GM18951 (cell line): ENCODE data around the gene TSC22D3.
"Not testable (repeated sequence)": the region's sequence is repeated elsewhere in the genome, so short reads cannot be mapped to it uniquely, and the experiment has no call there.

Experiments used
- POLR2A ChIP-seq: IDR thresholded peaks from 4 replicates; pipeline ENCODE4 v1.6.1; 2011; ENCODE audit warnings: mild to moderate bottlenecking; ENCODE audit not compliant: insufficient read length, insufficient read depth; ENCODE audit errors: extremely low read depth
- in situ Hi-C: fragments of 300-500 bp; cut with MboI; formaldehyde crosslinking; loops from one replicate; pipeline ENCODE4 v1.12.0; 2022; ENCODE audit warnings: low sequenced_read_pairs, mixed read lengths, inconsistent platforms; ENCODE audit not compliant: unreplicated experiment

TSC22D3 gene

DNA sequence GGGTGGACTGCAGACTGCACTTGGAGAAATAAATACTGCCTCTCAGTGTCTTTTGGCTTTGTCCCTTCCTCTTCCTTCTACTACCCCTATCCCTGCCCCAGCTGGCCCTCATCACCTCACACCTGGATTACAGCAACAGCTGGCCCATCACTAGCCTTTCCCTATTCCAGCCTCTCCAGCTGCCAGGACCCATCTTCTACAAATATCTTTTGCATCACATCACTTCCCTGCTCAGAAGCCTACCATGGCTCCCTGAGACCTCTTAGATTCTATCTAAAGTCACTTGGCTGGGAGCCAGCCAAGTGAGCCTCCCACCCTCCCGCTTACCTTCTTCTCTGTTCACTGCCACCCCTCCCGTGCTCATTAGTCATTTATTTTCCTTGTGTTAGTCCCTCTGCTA, 66.8 kb downstream of the TSC22D3 start:
- no peak for TF ChIP-seq POLR2A
- in situ Hi-C loops: no loop called here

DNA sequence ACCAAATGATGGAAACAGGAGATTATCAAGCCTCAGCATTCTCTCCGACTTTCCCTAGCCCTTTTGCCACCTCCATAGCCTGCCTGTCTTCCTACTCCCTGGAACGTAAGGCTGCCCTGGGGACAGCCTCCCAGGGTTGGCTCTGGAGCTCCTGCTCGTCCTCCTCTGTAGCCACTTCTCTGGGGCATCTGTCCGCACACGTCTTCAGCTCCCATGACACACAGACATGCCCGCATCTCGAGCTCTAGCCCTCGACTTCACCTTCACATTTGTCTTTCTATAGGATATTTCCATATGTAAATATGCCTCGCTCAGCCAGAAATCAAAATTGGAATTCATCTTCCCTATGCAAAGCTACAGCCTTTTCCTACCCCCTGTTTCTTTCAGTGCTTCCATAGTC, 67.7 kb downstream of the TSC22D3 start:
- no peak for TF ChIP-seq POLR2A
- in situ Hi-C loops: no loop called here

DNA sequence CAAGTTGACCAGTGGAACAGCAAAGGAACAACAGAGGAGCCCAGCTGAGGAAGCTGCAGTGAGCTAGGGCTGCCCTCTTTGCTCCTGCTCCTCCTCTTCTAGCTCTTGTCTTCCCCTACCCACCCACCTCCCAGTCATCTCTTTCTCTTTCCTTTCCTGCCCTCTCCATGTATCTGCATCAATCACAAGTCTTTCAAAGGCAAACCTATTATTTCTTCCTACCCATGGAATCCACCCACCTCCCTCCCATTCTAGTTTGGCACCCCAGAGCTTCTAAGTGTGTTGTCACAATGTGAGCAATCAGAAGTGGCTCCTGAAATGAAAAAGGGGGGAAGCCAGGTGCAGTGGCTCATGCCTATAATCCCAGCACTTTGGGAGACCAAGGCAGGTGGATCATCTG, 69.3 kb downstream of the TSC22D3 start:
- in situ Hi-C loops: no loop called here
- TF ChIP-seq POLR2A: no peak

GRCh38 chrX:107704587-107704986, 71.0 kb downstream of the TSC22D3 start:
- TF ChIP-seq POLR2A: no peak

DNA sequence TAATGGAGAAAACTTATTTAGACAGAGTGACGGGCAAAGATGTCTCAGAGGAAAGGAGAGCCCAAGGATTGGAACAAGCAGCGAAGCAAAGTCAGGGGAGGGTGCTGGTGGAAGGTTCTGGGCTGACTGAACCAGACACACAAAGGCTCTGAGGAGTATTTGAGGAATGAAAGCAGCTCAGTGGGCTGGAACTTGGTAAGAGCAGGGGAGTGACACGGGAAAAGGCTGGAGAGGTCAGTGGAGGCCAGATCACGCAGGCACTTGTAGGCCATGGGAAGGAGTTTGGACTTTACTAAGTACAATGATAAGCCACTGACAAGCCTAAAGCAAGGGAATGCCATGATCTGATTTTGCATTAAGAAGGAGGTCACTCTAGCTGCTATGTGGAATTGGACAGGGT, 71.4 kb downstream of the TSC22D3 start:
- in situ Hi-C loops: no loop called here
- TF ChIP-seq POLR2A: no peak

More at GRCh38 chrX:107704587-107704986, 71.0 kb downstream of the TSC22D3 start:
- in situ Hi-C loops: no loop called here

- in situ Hi-C loops: no loop called here
- no peak for TF ChIP-seq POLR2A
These were observed 74.0 kb downstream of the TSC22D3 start for GRCh38 chrX:107701493-107702121.

DNA sequence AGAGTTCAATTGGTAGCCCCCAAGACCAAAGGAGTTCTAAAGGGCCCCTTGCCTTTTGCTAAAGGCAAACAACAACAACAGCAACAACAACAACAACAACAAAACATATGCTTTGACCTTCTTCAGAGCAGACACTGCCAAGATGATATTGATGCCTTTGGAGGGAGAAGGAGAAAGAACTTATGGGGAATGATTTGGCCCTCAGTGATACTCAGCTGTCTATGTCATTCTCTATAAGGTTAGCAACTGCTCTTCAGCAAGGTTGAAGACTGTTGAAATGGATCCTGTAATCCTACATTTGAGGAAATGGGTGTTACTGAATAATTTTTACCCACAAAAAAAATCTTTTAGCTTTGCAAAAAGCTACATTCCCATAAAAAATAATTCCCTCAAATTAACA, 74.8 kb downstream of the TSC22D3 start:
- in situ Hi-C loops: no loop called here

GRCh38 chrX:107700317-107700774, 75.2 kb downstream of the TSC22D3 start:
- TF ChIP-seq POLR2A: no peak
- in situ Hi-C loops: no loop called here

More for the DNA sequence above, 74.8 kb downstream of the TSC22D3 start:
- no peak for TF ChIP-seq POLR2A

DNA sequence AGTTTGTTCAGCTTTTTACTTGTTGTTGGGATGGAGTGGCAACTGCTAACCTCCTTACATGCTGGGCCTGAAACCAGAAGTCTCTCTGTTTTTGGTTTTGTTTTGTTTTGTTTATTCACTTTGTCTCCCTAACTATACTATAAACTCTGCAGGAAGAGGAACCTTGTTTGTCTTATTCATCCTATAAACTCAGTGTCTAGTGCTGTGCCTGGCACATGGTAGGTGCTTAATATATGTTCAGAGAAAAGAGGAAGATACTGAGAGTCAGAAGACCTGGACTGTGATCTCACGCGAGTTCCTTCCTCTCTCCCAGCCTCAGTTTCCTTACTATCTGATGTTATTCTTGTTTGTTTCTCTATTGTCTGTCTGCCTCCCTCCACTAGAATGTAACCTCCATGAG, 76.0 kb downstream of the TSC22D3 start:
- in situ Hi-C loops: no loop called here
- no peak for TF ChIP-seq POLR2A

DNA sequence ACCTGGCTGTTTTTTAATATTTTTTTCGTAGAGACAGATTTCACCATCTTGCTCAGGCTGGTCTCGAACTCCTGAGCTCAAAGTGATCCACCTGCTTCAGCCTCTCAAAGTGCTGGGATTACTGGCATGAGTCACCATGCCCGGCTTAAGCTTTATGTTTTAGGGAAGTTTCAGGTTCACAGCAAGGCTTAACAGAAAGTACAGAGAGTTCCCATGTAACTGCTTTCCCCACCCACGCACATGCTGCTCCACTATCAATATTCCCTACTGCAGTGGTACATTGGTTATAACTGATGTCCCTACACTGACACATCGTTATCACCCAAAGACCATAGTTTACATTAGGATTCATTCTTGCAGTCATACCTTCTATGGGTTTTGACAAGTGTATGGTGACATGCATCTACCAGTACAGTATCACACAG, 84.6 kb downstream of the TSC22D3 start:
- in situ Hi-C loops: no loop called here
- TF ChIP-seq POLR2A: no peak

DNA sequence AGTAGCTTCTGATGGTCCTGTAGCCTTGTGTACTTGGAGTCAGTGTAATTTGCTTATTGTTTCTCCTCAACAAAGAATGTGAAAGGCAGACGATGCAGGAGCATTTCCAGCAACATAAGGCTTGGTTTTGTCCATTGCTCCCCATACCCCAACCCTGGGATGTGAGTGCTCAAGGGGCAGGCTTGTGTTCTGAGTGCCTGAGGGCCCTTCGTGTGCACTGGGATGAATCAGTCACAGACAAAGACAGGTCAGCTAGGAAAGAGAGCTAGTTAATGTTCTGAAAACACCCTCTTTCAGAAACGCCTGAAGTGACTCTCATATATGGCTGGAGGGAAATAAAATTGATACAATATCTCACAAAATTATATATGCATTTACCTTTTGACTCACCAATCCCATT, 88.1 kb downstream of the TSC22D3 start:
- no peak for TF ChIP-seq POLR2A
- in situ Hi-C loops: no loop called here

- in situ Hi-C loops: no loop called here
- no peak for TF ChIP-seq POLR2A
These were observed 88.8 kb downstream of the TSC22D3 start for GRCh38 chrX:107686792-107687191.

GRCh38 chrX:107686026-107686425, 89.6 kb downstream of the TSC22D3 start:
- TF ChIP-seq POLR2A: no peak
- in situ Hi-C loops: no loop called here

GRCh38 chrX:107685586-107685985, 90.0 kb downstream of the TSC22D3 start:
- in situ Hi-C loops: not testable (repeated sequence)

GRCh38 chrX:107684956-107685385, 90.6 kb downstream of the TSC22D3 start:
- no peak for TF ChIP-seq POLR2A
- in situ Hi-C loops: no loop called here
